Measurements from ENCODE around the gene GIGYF1.
"Not testable (repeated sequence)": the region's sequence is repeated elsewhere in the genome, so short reads cannot be mapped to it uniquely, and the experiment has no call there.

The GIGYF1 gene

DNA sequence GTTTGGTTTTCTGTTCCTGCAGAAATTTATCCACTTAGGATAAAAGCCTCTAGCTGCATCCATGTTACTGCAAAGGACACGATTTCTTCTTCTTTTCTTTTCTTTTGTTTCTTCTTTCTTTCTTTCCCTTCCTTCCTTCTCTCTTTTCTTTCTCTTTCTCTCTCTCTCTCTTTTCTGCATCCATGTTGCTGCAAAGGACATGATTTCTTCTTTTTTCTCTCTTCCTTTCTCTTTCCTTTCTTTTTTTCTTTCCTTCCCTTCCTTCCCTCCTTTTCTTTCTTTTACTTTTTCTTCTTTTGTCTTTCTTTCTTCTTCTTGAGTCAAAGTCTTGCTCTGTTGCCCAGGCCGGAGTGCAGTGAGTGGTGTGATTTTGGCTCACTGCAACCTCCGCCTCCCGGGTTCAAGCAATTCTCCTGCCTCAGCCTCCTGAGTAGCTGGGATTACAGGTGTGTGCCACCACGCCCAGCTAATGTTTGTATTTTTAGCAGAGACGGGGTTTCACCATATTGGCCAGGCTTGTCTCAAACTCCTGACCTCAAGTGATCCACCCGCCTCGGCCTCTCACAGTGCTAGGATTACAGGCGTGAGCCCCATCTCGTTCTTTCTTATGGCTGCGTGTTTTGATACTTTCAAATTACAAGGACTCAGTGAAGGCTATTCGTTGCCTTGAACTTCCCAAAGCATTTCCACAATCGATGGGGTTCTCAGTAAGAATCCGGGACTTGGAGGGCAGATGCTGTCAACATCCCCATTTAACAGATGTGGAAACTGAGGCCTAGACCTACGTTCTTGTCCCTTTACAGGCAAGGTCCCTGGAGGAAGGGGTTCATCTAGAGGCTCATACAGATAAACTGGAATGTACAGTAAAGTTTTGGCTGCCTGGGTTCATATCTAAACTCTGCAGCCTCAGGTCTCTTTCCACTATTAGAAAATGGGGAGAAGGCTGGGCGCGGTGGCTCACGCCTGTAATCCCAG is 22.4 kb downstream of the GIGYF1 start:
- no peak for DNase-seq

DNA sequence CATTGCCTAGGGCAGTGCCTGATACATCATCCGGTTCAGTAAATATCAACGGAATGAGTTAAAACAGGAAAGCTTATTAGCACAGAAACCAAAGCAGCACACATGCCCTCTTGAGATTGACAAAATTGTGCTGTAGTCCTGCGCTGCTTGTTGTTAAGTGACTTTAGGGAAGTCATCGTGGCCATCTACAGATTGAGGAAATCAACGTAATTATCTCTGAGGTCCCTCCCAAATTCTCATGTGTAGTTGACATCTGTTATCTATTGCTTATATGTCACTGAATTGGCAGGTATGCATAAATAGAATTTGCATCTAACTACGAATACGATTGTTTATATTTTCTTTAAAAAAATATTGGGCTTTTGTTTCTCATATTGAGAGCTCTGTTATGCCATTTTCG is 24.0 kb downstream of the GIGYF1 start:
- DNase-seq, result no peak

DNA sequence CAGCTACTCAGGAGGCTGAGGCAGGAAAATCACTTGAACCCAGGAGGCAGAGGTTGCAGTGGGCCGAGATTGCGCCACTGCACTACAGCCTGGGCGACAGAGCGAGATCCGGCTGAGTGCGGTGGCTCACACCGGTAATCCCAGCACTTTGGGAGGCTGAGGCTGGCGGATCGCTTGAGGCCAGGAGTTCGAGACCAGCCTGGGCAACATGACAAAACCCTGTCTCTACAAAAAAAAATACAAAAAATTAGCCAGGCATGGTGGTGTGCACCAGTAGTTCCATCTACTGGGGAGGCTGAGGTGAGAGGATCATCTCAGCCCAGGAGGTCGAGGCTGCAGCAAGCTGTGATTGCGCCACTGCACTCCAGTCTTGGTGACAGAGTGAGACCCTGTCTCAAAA is 24.9 kb downstream of the GIGYF1 start:
- DNase-seq, result not testable (repeated sequence)

DNA sequence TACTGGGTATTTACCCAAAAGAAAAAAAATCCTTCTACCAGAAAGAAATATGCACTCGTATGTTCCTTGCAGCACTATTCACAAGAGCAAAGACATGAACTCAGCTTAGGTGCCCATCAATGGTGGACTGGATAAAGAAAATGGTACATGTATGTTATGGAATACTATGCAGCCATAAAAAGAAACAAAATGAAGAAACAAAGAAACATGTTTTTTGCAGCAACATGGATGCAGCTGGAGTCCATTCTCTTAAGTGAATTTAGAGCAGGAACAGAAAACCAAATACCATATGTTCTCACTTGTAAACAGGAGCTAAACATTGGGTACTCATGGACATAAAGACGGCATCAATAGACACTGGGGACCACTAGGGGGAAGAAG is 26.0 kb downstream of the GIGYF1 start:
- DNase-seq, result no peak

DNA sequence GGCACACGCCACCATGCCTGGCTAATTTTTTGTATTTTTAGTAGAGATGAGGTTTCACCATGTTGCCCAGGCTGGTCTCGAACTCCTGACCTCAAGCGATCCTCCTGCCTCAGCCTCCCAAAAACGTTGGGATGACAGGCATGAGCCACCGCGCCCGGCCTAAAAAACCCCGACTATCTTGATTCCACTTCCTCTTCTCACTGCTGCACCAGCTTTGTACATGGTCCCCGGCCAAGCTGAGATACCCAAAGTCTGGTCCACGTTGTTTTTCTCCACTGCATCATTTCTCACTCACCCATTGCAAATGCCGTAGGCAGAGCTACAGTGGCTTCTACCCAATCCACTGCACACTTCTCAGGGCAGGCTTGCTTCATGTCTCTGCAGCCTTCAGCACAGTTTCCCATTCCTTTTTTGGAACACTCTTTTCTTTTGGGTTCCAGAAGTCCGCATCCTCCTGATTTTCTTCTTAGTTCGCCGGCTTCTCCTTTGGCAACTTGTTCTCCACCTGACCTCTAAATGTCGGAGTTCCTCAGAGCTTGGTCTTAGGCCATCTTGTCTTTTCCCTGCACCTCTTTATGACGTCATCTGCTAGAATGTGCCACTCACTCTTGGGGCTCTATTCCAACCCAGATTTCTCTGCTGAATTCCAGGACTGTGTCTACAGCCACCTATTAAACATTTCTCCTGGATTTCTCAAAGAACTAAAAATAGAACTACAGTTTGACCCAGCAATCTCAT is 26.6 kb downstream of the GIGYF1 start:
- no peak for DNase-seq

DNA sequence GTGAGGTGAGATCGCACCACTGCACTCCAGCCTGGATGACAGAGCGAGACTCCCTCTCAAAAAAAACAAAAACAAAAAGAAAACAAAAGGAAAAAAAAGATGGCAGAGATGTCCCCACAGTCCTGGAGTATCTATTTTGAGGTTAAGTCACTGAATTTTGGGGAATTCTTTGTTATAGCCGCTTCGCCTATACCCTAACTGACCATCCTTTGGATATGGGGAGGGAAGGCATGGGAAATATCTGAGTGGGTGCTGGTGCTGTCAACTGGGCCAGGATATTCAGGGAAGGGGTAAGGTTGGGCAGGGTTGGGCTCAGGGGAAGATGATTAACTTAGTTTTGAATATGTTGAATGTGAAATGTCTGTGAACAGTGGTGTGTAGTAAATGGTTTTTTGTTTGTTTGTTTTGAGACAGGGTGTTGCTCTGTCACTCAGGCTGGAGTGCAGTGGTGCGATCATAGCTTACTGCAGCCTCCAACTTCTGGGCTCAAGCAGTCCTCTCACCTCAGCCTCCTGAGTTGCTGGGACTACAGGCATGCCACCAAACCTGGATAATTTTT is 28.8 kb downstream of the GIGYF1 start:
- DNase-seq, result no peak

DNA sequence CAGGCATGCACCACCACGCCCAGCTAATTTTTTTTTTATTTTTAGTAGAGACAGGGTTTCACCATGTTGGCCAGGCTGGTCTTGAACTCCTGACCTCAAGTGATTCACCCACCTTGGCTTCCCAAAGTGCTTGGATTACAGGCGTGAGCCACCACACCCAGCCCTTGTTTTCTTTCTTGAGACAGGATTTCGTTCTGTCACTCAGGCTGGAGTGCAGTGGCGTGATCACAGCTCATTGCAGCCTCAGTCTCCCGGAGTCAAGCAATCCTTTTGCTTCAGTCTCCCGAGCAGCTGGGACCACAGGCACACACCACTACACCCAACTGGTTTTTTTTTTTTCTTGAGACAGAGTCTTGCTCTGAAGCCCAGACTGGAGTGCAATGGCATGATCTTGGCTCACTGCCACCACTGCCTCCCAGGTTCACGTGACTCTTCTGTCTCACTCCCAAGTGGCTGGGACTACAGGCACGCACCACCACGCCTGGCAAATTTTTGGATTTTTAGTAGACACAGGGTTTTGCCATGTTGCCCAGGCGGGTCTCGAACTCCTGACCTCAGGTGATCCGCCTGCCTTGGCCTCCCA is 31.8 kb downstream of the GIGYF1 start:
- not testable (repeated sequence) for DNase-seq

DNA sequence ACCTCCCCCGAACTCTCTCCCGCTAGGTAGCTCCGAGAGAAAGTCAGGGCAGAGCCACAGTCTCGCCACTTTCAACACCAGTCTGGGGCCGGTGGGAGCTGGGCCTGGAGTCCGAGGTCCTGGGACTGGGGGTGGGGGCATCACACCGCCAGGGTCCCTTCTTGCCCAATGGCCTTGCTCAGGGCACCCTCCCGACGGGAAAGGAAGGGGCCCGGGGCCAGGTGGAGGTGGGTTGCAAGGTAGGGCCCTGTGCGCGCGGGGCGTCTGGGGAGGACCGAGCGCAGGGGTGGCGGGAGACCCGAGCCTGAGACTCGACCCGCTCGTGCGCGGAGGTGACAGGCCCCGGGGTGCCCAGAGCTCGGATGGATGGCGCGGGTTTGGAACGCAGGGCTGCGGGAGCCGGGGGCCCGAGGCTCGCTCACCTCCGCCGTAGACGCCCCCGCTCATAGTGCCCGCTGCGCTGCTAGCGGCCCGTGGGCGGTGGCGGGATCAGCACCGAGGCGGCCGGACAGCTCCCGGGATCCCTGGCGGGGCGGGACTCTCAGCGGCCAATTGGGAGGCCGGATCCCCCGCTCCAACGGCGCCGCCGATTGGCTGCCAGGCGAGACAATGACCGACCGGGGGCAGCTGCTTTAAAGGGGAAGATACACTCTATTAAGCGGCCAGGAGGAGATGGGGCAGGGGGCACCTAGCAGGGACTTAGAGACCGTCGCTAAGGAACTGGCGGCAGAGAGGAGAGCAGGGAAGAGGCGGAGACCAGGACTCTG is 38.0 kb downstream of the GIGYF1 start, which contains the start of gene ACTL6B:
Gene ACTL6B, minus strand, starts transcription at position 541 of the 767 bp plus-strand sequence. Its CDS starts 94 bp downstream, at position 447.
- peak; percentile 40 for DNase-seq

DNA sequence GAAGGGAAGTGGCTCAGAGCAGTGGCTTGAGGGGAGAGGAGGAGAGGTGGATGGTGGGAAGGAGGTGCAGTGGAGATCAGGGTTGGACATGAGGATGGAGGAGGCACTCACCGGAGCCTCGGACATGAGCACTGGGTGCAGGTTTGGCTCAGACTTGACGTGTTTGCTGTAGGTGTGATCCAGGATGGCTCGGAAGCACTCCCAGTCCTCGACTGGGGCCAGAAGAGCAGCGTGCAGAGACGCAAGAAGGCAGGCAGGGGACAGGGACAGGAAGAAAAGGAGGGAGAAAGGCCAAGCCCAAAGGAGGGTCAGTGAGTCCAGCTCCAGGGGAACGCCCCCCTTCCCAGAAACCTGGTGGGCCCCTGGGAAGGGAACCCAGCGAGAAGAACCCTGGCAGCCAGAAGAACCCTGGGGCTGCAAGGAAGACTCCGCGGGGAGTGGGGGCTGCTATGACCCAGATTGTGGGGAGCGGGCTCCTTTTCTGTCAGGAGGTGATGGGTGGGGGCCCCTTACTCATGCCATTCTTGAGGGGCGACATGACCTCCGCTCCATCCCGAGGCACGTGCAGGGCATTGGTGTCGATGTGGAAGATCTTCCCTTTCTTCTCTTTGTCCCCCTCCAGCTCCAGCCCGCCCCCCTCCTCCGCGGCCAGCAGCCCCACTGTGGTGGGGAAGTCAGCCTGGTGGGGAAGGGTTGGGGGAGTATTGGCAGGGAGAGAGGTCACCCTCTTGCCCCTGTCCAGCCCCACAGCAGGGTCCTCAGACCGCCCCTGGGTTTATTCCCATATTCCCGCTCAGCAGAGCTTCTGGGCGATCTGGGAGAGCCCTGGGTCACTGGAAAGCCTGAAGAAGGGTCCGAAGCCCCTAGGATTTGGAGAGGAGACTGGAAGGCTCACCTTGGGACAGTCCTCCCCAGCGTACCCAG is 38.9 kb downstream of the GIGYF1 start:
- DNase-seq, result no peak

DNA sequence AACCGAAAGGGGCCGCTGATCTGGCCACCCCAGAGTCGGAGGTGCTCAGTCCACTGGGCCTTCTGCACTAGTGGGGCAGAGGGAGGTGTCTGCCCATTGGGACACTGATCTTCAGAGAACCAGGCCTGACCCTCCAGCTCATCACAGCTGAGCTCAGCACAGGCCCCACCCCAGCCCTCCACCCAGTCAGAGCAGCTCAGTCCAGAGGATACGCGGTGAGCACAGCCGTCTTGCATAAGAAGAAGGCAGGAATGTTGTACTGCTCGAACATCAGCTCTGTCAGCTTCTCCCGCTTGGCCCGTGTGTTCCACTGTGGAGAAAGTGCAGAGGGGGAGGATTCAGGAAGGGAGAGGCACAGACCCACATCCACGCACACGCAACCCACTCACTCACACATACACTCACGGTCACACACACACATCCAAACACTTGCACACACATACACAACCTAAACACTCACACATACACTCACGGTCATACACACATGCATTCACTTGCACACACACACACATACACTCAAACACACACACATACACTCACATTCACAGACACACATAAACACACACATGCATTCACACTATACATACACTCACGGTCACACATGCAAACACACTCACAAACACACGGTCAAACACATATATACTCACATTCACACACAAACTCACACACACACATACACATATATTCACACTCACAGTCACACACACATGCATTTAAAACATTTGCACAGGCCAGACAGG is 44.1 kb downstream of the GIGYF1 start:
- no peak for DNase-seq

DNA sequence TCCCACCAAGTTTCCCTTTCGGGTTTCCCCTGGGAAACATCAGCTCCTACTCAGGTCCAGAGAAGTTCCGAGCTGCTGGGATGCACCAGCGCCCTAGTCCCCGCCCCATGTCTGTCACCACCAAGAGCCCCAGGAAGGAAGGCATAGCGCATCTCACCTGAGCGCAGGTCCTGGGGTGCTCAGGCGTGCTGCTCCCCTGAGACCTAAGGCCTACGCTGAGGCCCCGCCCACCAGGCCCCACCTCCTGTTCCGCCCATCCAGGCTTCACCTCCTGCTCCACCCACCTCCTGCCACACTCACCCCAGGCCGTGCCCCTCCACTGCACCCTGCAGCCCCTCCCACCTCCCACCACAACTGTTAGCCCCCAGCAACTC is 51.5 kb downstream of the GIGYF1 start:
- DNase-seq, result no peak

DNA sequence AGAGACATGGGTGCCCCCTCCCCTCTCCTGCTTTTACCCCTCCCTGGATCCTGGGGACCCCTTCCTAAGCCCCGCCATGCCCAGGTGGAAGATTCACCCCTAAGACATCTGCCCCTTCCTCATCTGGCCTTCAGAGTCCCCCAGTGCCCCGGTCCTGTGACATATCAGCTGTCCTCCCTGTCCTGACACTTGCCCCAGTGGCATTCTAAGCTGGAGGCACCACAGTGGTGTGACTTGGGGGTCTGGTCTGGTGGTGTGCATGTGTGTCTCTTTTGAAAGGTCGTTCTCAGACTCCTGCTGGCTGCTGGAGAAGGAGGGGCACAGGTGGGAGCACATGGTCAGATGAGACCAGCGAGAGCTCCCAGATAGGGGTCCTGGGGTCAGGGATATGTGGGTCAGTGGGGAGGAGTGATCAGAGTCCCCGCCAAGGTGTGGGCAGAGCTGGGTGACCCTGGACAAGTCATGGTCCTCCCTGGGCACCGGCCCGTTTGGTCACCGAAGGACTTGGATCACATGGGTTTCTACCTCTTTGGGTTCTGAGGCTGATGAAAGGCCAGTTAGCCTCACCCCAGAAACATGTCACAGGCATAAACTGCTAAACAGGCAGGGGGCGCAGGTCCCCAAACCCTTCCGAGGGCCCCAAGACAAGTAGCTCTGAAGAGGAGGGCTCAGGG is 52.1 kb downstream of the GIGYF1 start:
- no peak for DNase-seq

DNA sequence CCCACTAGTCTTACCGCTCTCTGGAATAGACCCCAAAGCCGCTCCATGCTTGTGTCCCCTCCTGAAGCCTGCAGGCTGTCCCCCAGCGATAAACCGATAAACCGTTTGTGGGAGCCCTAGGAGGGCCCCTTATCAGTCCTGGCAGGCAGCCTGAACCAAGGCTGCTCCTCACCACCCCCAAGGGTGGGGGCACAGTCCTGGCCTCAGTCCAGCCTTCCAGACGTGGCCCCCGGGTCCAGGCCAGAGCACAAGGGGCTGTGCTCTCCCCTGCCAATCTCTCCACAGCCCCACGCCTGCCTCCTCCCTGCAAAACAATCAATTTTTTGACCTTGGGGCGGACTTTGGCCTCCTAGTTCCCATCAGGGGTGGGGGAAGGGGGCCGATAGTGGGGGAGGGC is 52.6 kb downstream of the GIGYF1 start, which contains the start of gene TFR2:
Gene TFR2, minus strand, starts transcription at position 90 of the 397 bp plus-strand sequence. Its CDS starts 43 bp downstream, at position 47.
- DNase-seq, result no peak

DNA sequence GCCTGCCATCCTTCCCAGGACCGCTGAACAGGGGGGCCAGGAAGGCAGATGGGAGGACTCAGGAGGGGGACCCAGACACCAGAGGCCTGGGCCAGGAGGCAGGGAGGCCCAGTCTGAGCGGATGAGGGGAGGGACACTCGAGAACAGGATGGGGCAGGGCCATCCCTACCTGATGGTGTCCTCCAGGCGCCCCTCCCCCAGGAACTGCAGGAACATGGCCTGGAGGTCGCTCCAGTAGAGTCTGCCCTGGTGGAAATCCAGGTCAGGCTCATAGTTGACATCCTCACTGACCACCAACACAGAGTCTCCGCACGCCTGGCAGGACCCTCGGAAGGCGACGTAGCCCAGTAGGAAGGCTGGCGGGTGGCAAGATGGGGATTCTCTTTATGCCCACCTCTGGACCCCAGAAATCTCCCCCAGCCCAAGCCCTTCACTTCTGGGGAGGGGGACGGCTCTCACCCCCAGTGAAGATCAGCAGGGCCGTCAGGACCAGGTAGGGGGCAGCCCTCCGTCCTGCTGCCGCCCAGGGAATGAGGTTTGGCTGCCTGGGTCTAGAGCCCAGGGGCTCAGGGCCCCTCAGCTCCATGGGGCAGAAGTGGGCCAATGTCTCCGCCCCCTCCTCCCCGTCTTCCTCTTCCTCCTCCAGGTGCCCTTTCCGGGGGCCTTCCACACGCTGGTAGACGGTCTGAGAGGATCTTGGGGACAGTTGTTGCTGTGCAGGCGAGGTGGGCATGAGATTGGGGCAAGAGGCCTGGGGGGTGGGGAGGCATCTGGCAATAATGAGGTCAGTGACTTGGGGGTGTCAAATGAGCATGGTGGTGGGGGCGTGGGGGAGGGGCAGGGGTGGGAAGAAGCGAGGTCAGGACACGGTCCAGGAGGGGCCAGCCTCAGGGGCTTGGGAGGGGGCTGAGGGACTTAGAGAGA is 53.3 kb downstream of the GIGYF1 start:
- DNase-seq, result no peak

DNA sequence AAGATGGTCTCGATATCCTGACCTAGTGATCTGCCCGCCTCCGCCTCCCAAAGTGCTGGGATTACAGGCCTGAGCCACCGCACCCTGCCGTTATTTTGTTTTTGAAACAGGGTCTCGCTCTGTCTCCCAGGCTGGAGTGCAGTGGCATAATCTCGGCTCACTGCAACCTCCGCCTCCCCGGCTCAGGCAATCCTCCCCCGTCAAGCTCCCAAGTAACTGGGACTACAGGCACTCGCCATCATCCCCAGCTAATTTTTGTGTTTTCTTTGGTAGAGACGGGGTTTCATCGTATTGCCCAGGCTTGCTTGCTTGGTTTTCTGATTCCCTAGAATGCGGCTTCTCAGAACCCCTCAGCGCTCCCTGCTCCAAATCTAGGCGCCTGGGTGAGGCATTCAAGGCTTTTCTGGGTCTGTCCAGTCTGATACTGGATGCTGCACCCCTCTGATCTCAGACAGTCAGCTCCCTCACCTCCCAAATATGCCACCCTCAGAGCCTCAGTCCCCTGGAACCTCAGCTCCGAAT is 54.0 kb downstream of the GIGYF1 start:
- DNase-seq, result no peak

DNA sequence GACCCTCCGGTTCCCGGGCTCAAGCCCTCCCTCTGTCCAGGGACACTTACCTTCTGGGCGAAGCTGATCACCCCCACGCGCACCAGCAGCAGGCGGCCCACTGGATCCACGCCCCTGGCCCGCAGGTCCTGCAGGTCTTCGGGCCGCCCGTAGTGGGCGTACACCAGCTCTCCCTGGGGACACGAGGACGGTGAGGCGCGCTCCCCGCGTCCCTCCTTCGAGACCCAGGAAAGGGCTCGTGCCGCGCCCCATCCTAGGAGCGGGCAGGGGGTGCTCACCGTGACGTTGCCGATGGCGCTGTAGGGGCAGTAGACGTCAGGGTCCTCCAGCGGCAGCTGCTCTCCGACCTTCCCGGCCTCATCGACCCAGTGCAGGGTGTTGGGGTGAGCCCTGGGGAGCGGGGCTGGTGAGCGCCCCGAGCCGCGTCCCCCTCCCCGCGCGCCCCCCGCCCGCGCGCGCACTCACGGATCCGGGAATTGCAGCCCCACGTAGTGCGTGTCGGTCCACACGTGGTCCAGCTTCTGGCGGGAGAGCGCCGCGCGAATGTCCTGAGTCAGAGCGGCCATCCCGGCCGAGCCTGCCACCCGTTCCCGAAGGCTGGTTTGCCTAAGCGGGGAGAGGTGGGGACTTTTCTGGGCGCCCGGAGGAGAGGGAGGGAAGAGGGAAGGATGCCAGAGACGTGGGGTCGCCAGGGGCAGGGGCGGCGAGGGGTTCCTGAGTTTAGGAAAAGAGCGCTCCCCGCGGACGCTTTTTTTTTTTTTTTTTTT is 60.9 kb downstream of the GIGYF1 start:
- peak; percentile 44 for DNase-seq

DNA sequence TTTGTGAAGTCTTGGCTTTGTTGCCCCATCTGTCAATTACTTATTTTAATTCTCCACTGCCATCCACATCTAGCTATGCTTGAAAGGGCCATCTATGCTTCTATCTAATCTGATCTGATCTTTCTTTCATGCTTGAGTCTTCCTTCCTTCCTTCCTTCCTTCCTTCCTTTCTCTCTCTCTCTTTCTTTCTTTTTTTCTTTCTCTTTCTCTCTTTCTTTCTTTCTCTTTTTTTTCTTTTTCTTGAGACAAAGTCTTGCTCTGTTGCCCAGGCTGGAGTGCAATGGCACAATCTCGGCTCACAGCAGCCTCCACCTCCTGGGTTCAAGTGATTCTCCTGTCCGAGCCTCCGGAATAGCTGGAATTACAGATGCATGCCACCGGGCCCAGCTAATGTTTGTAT is 64.0 kb downstream of the GIGYF1 start:
- no peak for DNase-seq
